AG09319 (cell line): Measurements from ENCODE around the gene ZNF280C.
"Not testable (repeated sequence)": the region's sequence is repeated elsewhere in the genome, so short reads cannot be mapped to it uniquely, and the experiment has no call there.

ENCODE experiments used
- DNase-seq: peaks from one replicate; pipeline ENCODE4 v3.0.0-alpha.2; 2010; ENCODE audit warnings: low read depth; ENCODE audit errors: extremely low read depth
- TF ChIP-seq, protein P1 (sequence below): IDR thresholded peaks from 2 replicates; pipeline ENCODE4 v1.5.1; 2011; ENCODE audit warnings: low read depth, mild to moderate bottlenecking, inconsistent platforms, low read length, moderate library complexity

Gene ZNF280C

DNA sequence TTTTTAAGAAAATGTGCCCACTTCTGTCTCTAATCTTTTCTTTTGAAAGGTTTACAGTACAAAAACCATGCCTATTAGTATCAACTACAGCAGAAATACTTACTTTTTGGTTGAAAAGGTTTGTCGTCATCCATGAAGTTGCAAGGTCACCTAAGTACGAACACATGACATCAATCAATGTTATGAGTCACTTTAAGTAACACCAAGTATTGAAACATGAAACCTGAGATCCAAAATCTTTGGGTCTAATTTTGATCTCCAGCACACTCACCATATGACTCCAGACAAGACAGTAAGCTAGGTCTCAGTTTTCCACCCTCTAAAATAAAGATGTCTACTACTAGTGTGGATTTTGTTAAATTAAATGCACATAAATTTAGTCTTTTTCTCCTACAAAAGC lies 8.4 kb downstream of the ZNF280C start:
- TF ChIP-seq, protein P1, sequence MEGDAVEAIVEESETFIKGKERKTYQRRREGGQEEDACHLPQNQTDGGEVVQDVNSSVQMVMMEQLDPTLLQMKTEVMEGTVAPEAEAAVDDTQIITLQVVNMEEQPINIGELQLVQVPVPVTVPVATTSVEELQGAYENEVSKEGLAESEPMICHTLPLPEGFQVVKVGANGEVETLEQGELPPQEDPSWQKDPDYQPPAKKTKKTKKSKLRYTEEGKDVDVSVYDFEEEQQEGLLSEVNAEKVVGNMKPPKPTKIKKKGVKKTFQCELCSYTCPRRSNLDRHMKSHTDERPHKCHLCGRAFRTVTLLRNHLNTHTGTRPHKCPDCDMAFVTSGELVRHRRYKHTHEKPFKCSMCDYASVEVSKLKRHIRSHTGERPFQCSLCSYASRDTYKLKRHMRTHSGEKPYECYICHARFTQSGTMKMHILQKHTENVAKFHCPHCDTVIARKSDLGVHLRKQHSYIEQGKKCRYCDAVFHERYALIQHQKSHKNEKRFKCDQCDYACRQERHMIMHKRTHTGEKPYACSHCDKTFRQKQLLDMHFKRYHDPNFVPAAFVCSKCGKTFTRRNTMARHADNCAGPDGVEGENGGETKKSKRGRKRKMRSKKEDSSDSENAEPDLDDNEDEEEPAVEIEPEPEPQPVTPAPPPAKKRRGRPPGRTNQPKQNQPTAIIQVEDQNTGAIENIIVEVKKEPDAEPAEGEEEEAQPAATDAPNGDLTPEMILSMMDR: no peak
- DNase-seq: no peak

GRCh38 chrX:130253916-130254315 lies 14.8 kb downstream of the ZNF280C start:
- DNase-seq: no peak
- TF ChIP-seq, protein P1: no peak

GRCh38 chrX:130251671-130252070 lies 17.0 kb downstream of the ZNF280C start:
- DNase-seq: no peak
- TF ChIP-seq, protein P1: no peak

GRCh38 chrX:130247996-130248395 lies 20.7 kb downstream of the ZNF280C start:
- TF ChIP-seq, protein P1: no peak
- DNase-seq: no peak

DNA sequence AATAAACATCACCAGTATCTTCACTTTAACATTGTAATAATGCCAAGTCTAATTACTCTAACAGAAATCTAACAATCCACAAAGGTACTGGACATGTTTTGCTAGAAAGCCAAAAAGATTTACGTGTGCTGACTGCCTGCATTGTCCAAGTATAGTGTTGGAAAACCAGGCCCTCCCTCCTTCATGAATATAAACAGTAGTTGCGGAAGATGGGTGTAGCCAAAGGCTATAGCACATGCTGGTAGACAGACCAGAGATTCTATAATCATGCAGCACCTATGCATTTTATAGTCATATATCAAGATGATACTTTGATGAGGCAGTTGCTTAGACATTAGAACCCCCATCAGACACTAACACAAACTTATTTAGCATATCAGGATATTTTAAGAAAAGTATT lies 22.6 kb downstream of the ZNF280C start:
- no peak for DNase-seq
- TF ChIP-seq, protein P1: no peak

DNA sequence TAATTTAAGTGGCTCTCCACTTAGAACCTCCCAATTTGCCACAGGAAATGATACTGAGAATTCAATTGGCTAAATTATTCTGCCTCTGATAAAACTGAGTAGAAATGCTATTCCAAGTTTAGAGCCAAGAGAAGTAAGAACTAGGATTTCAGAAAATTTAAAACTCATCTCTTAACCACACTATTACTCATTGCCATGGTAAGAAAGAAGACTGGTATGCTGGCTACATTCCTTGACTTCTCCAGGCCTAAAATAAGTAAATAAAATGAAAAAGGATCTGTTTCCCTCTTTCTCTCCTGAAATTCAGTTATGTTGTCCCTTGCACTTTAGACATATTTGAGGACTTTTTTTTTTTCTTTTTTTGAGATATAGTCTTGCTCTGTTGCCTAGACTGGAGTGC lies 23.3 kb downstream of the ZNF280C start:
- DNase-seq: peak; percentile 32
- TF ChIP-seq, protein P1: no peak

DNA sequence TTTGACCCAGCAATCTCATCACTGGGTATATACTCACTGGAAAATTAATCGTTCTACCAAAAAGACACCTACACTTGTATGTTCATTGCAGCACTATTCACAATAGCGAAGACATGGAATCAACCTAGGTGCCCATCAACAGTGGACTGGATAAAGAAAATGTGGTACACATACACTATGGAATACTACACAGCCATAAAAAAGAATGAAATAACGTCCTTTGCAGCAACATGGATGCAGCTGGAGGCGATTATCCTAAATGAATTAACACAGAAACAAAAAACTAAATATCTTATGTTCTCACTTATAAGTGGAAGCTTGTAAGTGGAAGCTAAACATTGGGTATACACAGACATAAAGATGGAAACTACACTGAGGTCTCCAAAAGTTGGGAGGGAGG lies 37.5 kb downstream of the ZNF280C start:
- DNase-seq: not testable (repeated sequence)

GRCh38 chrX:130228871-130229270 lies 39.8 kb downstream of the ZNF280C start:
- no peak for DNase-seq
- TF ChIP-seq, protein P1: no peak
